Measurements from ENCODE around the gene RAB17.

The RAB17 gene

DNA sequence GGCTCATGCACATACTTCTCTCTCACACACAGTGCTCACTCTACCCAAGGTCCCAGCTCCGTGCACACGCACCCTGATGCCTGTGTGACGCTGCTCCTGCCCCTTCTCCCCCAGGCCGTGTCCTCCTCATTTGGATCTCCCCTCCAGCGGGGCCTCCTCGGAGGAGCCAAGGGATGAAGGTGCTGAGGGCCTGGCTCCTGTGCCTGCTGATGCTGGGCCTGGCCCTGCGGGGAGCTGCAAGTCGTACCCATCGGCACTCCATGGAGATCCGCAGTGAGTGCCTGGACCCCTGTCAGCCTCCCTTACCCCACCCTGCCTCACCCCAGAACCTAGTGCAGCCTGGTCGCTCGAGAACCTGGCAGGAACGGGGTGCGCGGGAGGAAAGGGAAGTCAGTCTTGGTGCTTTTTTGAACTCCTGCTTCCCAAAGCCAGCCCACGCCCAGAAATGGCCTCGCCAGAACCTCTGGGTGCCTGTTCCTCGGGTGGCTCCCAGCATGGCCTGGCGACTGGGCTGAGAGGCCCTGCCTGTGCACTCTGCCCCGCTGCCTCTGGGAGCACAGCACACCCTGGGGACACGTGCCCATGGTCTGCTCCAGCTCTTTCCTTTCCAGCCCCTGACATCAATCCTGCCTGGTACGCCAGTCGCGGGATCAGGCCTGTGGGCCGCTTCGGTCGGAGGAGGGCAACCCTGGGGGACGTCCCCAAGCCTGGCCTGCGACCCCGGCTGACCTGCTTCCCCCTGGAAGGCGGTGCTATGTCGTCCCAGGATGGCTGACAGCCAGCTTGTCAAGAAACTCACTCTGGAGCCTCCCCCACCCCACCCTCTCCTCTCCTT lies 23.9 kb downstream of the RAB17 start, which contains the start of gene PRLH:
Gene PRLH, plus strand, starts transcription at position 174 of the 835 bp plus-strand sequence. Its CDS starts 0 bp downstream, at position 174.
- no peak for FAIRE-seq

DNA sequence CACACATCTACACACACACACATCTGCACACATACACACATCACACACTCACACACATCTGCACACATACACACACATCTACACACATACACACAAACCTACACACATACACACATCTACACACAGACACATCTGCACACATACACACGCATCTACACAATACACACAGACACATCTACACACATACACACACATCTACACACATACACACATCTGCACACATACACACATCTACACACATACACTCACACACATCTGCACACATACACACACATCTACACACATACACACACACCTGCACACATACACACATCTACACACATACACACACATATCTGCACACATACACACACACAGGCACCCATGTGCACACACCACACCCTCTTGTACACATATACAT lies 24.6 kb downstream of the RAB17 start:
- no peak for DNase-seq (ENCODE audit: insufficient read length, low spot score)
- peak; percentile 70 for FAIRE-seq

More for the DNA sequence above, 23.9 kb downstream of the RAB17 start, which contains the start of gene PRLH:
- no peak for DNase-seq (ENCODE audit: insufficient read length, low spot score)

DNA sequence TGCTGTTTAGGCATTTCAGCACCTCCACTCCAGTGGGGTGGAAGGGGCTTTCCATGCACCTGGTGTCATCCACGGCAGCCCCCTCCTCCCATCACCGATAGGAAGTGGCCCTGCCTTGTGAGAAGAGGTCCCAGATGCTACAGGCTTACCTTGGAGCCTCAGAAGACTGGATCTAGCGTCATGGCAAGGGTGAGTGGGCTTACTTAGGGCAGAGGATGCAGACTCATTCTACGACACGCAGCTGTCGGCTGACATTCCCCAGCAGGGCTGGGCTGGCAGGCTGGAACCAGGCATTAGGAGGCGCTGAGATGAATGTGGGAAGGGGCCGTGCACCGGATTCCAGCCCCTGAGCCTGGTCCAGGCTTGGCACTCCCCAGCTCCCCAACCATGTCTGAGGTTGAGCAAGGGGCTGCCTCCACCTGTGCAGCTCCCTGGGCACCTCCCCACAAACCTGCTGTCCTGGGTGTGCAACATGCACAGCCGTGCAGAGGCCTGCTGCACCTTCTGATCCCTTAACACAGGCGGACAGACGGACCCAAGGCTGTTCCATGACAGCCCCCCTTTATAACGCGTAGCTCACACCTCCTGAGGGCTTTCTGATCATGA lies 25.9 kb downstream of the RAB17 start:
- no peak for FAIRE-seq

DNA sequence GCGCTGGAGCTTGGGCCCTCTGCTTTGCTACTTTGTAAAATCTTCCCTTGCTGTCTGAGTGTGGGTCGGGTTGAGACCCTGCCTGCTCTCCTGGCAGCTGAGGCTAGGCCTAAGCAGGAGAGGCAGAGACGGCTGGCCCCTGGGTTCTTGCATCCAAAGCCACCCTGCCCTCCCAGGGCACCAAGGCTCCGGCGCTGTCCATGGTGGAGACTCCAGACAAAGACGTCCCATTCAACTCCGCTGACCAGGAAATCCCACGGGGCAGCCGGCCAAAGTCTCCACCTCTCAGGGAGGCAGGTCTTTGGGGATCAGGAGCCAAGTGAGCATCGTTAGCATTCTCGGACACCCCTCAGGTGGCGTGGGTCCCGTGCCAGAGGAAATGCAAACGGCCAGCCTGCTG lies 26.7 kb downstream of the RAB17 start:
- DNase-seq (ENCODE audit: insufficient read length, low spot score) (no peak), FAIRE-seq (no peak)

More for the DNA sequence above, 25.9 kb downstream of the RAB17 start:
- no peak for DNase-seq (ENCODE audit: insufficient read length, low spot score)

DNA sequence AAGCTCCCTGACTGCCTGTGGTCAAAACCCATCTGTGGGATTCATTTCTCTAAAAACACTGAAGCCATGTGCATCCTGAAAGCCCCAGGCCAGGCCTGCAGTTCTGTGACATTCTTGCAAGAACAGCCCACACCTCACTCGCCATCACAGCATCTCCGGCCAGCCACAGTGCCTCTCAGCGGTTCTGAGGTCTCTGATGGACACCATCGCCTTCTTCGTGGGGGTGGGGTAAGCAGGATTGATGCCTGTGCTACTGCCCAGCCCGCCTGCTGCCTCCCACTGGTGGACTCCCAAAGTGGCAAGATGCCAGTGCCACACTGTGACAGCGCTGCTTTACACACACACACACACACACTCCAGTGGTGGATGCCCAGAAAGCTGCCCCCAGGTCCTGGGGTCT lies 29.3 kb downstream of the RAB17 start:
- DNase-seq (ENCODE audit: insufficient read length, low spot score) (no peak), FAIRE-seq (no peak)

DNA sequence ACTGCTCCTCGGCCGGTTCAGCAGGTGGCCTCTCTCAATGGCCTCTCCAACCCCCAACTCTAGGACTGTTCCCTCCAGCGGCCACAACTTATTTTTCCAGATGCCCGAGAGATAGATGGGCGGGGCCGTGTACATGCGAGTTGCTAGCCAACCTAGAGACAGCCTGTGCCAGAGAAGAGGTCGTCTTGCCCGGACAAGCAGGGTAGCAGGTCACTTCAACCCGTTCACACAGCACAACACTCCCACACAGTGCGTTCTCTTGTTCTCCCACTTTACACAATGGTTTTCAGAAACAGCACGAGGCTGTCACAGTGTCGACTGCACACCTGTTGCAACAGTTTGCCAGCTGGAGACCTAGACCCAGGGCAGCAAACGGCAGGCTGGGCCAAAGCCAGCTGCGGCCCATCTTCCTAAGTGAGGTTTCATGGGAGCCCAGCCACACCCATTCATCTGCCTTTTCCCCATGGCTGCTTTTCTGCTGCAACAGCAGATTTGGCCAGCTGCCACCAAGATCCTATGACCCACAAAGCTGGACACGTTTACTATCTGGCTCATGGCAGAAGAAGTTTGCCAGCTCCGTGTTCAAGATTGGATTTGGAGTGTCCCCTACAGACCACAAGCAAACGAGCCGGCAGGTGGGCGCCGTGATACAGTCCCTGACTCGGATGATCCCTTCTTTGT lies 31.4 kb downstream of the RAB17 start:
- DNase-seq (ENCODE audit: insufficient read length, low spot score) = no peak

DNA sequence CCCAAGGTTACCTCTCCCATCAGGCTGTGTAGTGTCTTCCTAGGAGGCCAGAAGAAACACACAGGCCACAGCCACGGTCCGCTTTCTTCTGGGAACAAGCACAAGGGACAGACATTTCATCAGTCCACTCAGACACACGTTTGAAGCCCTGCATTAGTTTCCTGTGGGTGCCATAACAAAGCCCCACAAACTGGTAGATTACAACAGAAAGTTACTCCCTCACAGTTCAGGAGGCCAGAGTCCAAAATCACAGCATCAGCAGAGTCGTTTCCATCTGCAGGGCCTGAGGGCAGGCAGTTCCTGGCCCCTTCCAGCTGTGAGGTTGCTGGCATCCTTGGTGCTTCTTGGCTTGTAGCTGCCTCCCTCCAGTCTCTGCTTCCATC lies 32.9 kb downstream of the RAB17 start:
- DNase-seq (ENCODE audit: insufficient read length, low spot score) (no peak), FAIRE-seq (peak; percentile 18)

More for the DNA sequence above, 31.4 kb downstream of the RAB17 start:
- no peak for FAIRE-seq

DNA sequence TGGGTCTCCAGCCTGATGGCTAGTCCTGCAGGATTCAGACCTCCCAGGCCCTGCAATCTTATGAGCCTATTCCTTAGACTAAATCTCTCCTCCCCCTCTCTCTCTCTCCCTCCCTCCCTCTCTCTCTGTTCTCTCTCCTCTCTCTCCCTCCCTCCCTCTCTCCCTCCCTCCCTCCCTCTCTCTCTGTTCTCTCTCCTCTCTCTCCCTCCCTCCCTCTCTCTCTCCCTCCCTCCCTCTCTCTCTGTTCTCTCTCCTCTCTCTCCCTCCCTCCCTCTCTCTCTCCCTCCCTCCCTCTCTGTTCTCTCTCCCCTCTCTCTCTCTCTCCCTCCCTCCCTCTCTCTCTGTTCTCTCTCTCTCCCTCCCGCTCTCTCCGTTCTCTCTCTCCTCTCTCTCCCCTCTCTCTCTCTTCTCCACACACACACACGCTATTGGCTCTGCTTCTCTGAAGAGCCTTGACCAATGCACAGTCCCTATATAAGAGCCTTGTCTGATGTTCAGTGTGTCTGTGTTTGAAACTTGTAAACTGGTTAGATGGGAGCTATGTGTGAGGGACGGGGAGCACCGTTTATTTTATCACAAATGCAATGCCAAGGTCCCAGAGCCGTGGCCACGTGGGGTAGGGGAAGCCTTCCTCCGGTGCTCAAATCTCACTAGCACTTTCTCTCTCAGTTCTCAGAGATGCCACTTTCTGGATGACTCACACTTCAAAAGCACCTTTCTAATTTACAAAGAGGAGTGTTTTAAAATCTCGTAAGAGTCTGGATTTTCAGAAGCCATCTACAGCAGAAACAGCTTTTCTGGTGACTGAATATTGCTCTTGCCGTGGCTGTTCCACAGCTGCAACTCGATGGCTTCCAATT lies 33.5 kb downstream of the RAB17 start:
- peak; percentile 76 for FAIRE-seq
- peak; percentile 70 for DNase-seq (ENCODE audit: insufficient read length, low spot score)

DNA sequence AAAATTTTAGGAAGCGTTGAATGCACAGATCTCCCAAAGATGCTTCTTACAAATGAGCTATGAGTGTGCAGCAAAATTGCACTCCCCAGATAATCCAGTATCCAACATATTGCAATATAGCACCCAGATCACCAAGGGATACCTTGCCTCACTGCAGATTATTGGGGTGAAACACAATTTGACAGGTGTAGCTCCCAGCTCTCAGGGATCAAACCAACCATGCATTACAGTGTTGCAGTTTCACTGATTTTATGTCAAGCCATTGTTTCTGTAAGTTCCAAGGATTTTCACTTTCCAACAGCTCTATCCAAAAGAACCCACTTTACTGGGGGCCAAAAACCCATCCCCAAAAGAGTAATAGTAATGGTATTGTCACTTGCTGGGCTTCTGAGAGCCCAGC lies 35.0 kb downstream of the RAB17 start:
- DNase-seq (ENCODE audit: insufficient read length, low spot score) (no peak), FAIRE-seq (no peak)

DNA sequence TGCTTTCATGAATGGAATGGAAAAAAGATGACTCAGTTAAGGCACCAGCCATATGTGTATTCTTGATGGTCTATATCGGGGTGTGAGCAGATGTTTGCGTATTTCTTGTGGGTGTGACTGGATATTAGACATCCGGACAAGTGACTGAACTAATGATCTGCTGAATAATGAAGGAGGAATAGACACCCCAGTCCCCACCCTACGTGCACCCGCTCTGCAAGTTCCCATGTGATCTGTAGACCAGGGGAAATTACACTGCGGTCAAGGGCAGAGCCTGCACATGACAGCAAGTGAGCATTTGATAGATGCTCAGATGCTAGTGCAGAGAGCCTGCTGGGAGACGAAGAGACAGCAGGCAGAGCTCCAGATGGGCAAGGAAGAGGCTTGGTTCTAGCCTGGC lies 36.6 kb downstream of the RAB17 start:
- DNase-seq (ENCODE audit: insufficient read length, low spot score) (no peak), FAIRE-seq (no peak)

DNA sequence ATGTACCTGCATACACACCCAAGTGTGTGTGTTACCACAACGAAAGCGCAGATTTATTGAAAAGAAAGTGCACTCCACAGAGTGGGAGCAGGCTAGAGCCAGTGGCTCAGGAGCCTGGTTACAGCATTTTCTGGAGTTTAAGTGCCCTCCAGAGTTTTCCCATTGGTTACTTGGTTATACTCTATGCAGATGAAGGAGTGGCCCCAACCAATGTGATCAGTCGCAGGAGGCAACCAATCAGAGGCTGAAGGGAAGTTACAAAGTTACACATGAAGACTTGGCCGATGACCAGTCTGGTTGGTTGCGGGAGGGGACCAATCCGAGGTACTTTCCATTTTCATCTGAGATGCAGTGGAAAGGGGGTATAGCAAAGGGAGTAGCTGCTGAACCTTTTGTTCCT lies 37.6 kb downstream of the RAB17 start:
- FAIRE-seq = no peak

DNA sequence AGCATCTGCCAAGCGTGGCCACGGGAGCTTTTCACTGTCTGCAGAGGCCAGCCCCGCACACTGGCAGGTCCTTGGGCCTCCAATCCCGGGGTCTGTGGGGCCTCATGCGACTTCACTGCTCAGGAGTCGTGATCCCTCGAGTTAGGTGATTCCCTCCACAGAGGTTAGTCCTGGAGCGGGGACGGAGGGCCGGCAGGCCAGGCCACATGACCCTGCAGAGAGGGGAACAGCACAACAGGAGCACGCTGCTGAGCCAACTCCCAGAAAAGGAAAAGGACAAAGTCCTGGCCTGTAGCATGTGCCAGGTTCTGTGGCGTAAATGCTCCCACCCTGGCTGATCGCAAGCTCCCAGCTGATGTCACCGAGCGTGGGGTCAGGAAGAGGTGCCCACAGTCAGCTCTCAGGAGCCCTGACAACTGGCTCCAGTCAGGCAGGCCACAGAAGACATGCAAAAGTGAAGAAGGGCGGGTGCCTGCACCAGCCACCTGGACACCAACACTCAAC lies 39.4 kb downstream of the RAB17 start:
- no peak for DNase-seq (ENCODE audit: insufficient read length, low spot score)
- FAIRE-seq = no peak

More for the DNA sequence above, 37.6 kb downstream of the RAB17 start:
- DNase-seq (ENCODE audit: insufficient read length, low spot score) = no peak

DNA sequence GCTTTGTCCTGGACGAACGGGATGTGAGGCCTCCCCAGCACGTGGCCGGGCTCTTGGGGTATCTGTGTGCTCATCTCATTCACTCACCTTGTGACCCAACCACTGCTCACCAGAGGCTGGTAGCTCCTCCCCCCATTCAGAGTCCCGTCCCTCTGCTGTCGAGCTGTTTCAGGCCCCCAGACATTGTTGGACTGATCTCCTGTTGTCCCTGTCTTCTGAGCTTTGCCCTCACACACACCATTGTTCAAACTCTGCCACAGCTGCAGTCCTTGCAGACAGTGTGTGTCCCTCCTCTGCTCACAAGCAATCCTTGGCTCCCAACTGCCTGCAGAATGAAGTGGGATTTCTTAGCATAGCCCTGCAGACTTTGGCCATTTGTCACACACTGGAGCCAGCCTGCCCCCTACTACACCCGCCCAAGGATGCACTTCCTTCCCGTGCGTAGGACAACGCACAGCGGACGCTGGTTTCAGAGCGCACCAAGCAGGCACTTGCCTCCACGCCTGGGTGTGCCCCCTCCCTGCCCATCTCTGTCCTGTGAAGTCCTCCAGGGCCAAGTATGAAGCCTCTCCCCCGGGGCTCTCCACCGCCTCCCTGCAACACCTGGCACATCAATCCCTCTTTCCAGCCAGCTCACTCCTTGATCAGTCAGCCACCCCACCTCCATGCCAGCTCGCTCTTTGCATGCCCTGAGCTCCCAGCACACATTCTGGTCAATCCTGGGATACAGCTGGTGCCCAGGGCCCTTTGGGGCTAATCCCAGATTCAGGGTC lies 40.7 kb downstream of the RAB17 start:
- FAIRE-seq = no peak
- DNase-seq (ENCODE audit: insufficient read length, low spot score) = no peak

DNA sequence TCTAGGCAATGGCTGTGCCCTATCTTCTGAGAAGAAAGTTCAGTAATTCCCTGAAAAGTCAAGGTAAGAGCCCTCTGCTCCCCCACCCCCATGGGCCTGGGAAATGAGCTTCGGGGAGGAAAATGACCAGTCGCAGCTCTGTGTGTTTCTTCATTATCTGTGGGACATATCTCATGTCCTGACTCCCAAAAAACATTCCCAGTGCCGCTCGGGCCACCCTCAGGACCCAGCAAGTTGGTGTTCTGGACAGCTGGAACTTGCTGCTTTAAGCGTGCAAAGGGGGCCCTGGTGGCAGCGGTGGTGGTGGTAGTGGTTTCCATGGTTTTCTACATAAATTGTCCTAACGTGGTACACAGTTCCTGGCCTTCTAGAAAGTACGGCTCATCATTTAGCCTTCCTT lies 41.3 kb downstream of the RAB17 start:
- no peak for DNase-seq (ENCODE audit: insufficient read length, low spot score)
- no peak for FAIRE-seq

DNA sequence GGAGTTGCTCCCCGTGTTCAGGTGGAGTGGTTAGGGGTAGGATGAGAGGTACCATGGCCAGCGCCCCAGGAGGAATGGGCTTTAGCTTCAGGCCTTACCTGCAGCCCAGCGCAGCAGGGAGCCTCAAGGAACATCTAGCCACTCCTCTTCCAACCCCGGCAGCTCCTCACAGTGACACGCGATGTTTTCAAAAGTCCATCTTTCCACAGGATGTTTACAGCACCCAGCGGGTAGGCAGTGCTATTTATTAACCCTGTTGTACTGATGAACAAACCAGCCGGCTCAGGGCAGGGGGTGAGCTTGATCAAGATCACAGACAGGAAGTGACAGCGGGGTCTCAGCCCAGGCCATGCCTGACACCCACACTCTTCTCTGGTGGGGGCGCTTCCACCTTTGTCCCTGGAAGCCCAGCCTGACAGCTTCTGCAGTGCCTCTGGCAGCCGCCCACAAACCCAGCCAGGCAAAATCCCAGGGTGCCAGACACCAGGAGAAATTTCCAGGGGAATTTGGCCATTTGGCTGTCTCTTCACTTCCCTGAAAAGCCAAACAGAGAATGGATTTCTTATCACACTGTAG lies 42.6 kb downstream of the RAB17 start:
- FAIRE-seq (no peak), DNase-seq (ENCODE audit: insufficient read length, low spot score) (no peak)

DNA sequence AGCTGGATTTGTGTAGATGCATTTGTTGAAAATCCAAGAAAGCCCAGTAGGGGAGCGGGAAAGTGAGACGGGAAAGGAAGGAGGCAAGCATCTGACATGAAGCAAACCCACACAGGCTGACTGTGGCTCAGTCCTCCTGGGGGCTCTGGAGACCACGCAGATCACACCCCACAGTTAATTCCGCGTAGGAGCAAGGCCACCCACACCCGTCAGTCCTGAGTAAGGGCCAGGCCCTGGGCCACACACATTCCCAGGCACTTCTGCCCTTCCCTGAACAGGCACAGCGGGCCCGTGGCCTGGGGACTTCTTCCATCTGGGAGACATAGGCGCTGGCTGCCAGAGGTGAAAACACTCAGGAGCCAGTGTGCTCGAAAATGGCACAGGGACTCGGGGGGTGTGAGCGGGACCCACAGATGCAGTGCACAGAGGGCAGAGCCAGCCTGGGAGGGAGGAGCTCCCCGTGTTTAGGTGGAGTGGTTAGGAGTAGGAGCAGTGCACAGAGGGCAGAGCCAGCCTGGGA lies 43.6 kb downstream of the RAB17 start:
- FAIRE-seq (no peak), DNase-seq (ENCODE audit: insufficient read length, low spot score) (no peak)

DNA sequence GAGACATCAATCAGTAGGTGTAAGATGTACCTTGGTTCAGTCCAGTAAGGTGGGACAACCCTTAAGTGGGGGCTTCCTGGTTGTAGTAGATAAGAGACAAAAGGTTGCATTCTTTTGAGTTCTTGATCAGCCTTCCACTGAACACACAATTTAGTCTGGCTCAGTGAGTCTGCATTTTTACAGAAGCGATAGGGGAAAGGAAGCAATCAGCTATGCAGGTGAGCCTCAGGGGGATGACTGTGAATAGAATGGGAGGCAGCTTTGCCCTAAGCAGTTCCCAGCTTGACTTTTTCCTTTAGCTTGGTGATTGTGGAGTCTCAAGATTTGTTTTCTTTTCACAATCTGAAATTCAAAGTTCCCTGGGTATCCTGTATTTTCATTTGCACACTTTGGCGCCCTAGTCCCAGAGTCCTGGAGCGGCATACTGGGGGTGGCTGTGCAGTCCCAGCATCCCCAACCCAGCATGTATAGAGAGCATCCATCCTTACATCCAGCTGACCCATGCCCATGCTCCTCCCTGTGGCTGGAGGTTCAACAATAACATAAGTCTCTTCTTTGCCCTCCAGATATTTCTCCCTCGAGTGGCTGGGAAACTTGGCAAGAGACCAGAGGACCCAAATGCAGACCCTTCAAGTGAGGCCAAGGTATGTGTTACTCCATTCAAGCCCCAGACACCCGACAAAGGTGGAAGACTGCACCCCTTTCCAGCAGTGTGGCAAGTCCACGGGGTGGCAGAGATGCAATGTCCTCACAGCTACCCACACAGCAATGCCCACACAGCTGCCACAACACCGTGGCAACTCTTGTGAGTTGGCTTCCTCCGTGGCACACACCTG lies 44.3 kb downstream of the RAB17 start:
- DNase-seq (ENCODE audit: insufficient read length, low spot score) = no peak
- no peak for FAIRE-seq

DNA sequence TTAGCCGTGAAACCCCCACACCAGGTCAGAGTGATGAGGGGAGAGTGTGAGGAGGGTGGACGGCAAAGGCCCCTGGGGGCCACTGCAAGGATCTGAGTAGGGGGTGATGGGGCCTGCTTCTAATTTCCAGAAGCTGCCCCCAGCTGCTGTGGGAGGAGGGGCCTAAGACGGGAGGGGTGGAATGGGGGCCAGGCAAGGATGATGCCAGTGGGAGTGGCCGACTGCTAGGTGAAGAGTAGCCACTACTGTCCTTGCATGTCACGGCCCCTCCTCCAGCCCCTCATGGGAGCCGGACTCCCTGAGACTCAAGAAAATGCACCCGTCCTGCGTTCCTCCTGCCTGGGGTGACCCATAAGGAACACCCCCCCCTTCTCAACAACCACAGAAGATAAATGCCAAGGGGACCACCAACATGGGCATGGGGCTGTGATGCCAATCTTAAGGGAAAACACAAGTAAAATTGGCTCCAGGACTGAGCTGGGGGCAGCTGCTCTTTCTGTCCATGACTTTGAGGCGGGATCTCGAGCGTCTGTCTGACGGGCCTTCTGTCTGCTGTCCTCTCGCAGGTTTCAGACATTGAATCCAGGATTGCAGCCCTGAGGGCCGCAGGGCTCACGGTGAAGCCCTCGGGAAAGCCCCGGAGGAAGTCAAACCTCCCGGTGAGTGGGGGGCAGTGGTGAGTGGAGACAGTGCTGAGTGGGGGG lies 48.4 kb downstream of the RAB17 start:
- DNase-seq (ENCODE audit: insufficient read length, low spot score) (no peak), FAIRE-seq (no peak)
